Activated CD4-positive, alpha-beta T cell treated with anti-CD3 and anti-CD28 coated beads for 48 hours (primary cell): Measurements from ENCODE around the gene HOXB6.

ENCODE experiments used
- DNase-seq: peaks from one replicate; pipeline ENCODE4 v3.0.0-alpha.2; 2020

The HOXB6 gene

GRCh38 chr17:48577946-48578615 is 26.7 kb downstream of the HOXB6 start, which contains the start of gene HOXB4:
Gene HOXB4 (minus strand): TSS chr17:48578350. CDS start chr17:48578319, 31 bp downstream.
- peak; percentile 70 for DNase-seq

GRCh38 chr17:48577330-48577945 is 27.3 kb downstream of the HOXB6 start:
- no peak for DNase-seq

GRCh38 chr17:48576479-48577309 is 28.1 kb downstream of the HOXB6 start:
- no peak for DNase-seq

- DNase-seq = no peak
Measured at GRCh38 chr17:48575673-48576478, 28.9 kb downstream of the HOXB6 start.

GRCh38 chr17:48575066-48575582 is 29.7 kb downstream of the HOXB6 start:
- DNase-seq = no peak

GRCh38 chr17:48574505-48575065 is 30.2 kb downstream of the HOXB6 start:
- no peak for DNase-seq

GRCh38 chr17:48571826-48572417 is 32.9 kb downstream of the HOXB6 start:
- no peak for DNase-seq

GRCh38 chr17:48571024-48571818 is 33.6 kb downstream of the HOXB6 start:
- no peak for DNase-seq

- DNase-seq = no peak
Measured at GRCh38 chr17:48570325-48571023, 34.3 kb downstream of the HOXB6 start.

GRCh38 chr17:48569674-48570324 is 35.0 kb downstream of the HOXB6 start:
- no peak for DNase-seq

GRCh38 chr17:48569240-48569582 is 35.6 kb downstream of the HOXB6 start:
- no peak for DNase-seq

GRCh38 chr17:48568499-48569239 is 36.1 kb downstream of the HOXB6 start:
- no peak for DNase-seq

GRCh38 chr17:48567646-48568354 is 37.0 kb downstream of the HOXB6 start:
- no peak for DNase-seq

GRCh38 chr17:48567209-48567608 is 37.6 kb downstream of the HOXB6 start:
- DNase-seq = no peak

- DNase-seq = no peak
Measured at GRCh38 chr17:48566717-48567116, 38.1 kb downstream of the HOXB6 start.

GRCh38 chr17:48565925-48566710 is 38.7 kb downstream of the HOXB6 start:
- no peak for DNase-seq

- no peak for DNase-seq
Measured at GRCh38 chr17:48565022-48565554, 39.7 kb downstream of the HOXB6 start.
